Measurements from ENCODE around the gene ARL6IP5. TPM values are rescaled to one million over a fixed set of nuclear protein-coding genes. Genes with fewer than 3 reads are reported as not detected.

The ARL6IP5 gene
- total RNA-seq, 2 donors from 2014 or later = 77.8 to 156 TPM

GRCh38 chr3:69065318-69065964 is 19.3 kb upstream of the ARL6IP5 start:
- intact Hi-C loops (cut with DNase I) = no loop called here
- TF ChIP-seq, protein P1, sequence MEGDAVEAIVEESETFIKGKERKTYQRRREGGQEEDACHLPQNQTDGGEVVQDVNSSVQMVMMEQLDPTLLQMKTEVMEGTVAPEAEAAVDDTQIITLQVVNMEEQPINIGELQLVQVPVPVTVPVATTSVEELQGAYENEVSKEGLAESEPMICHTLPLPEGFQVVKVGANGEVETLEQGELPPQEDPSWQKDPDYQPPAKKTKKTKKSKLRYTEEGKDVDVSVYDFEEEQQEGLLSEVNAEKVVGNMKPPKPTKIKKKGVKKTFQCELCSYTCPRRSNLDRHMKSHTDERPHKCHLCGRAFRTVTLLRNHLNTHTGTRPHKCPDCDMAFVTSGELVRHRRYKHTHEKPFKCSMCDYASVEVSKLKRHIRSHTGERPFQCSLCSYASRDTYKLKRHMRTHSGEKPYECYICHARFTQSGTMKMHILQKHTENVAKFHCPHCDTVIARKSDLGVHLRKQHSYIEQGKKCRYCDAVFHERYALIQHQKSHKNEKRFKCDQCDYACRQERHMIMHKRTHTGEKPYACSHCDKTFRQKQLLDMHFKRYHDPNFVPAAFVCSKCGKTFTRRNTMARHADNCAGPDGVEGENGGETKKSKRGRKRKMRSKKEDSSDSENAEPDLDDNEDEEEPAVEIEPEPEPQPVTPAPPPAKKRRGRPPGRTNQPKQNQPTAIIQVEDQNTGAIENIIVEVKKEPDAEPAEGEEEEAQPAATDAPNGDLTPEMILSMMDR (IDR thresholded peaks at IDR 0.05) = no peak
- Histone ChIP-seq H3K9me3 (no peaks in the 10 kb centered on the region), H3K4me1 (no peaks in the 10 kb centered on the region), H3K4me3 (no peak overlapping the region), H3K9ac (ENCODE audit: low read depth in 2 of 2, low read length in 2 of 2) (no peak overlapping the region), H3K27me3 (no peaks in the 10 kb centered on the region), H3K36me3 (no peaks in the 10 kb centered on the region), H3K27ac (no peak overlapping the region)
- no peak for DNase-seq

GRCh38 chr3:69066121-69066520 is 18.6 kb upstream of the ARL6IP5 start:
- TF ChIP-seq, protein P1 (IDR thresholded peaks at IDR 0.05) = no peak
- DNase-seq = no peak
- H3K27me3 ChIP-seq = no peaks in the 10 kb centered on the region
- intact Hi-C loops (cut with DNase I) = no loop called here
- H3K9ac ChIP-seq (ENCODE audit: low read depth in 2 of 2, low read length in 2 of 2) = no peak overlapping the region
- no peak overlapping the region for H3K27ac ChIP-seq
- no peak overlapping the region for H3K4me3 ChIP-seq
- H3K4me1 ChIP-seq = no peaks in the 10 kb centered on the region
- no peaks in the 10 kb centered on the region for H3K9me3 ChIP-seq
- no peaks in the 10 kb centered on the region for H3K36me3 ChIP-seq

GRCh38 chr3:69072928-69073327 is 11.8 kb upstream of the ARL6IP5 start:
- H3K9me3 ChIP-seq = no peaks in the 10 kb centered on the region
- no peak overlapping the region for H3K9ac ChIP-seq (ENCODE audit: low read depth in 2 of 2, low read length in 2 of 2)
- H3K4me3 ChIP-seq = no peak overlapping the region
- H3K27ac ChIP-seq = no peak overlapping the region
- no peaks in the 10 kb centered on the region for H3K4me1 ChIP-seq
- H3K27me3 ChIP-seq = no peaks in the 10 kb centered on the region
- H3K36me3 ChIP-seq = no peaks in the 10 kb centered on the region
- DNase-seq = no peak
- TF ChIP-seq, protein P1 (IDR thresholded peaks at IDR 0.05) = no peak
- intact Hi-C loops (cut with DNase I) = no loop called here

- Histone ChIP-seq H3K36me3 (no peaks in the 10 kb centered on the region), H3K9me3 (no peaks in the 10 kb centered on the region), H3K4me3 (peak overlapping the region; percentile 83), H3K4me1 (peaks cover 18% of the 10 kb centered on the region), H3K27ac (peak overlapping the region; percentile 68), H3K27me3 (no peaks in the 10 kb centered on the region), H3K9ac (ENCODE audit: low read depth in 2 of 2, low read length in 2 of 2) (peak overlapping the region; percentile 65 to 66)
- TF ChIP-seq, protein P1 (IDR thresholded peaks at IDR 0.05) = no peak
- DNase-seq = no peak
- intact Hi-C loops (cut with DNase I) = no loop called here
These were observed 5.2 kb upstream of the ARL6IP5 start for GRCh38 chr3:69079269-69080159.

GRCh38 chr3:69080233-69080920 is 4.4 kb upstream of the ARL6IP5 start, which contains the start of gene UBA3:
Gene UBA3, minus strand, starts transcription at chr3:69080365. Its CDS starts 12 bp downstream, at chr3:69080353.
- Histone ChIP-seq H3K9ac (ENCODE audit: low read depth in 2 of 2, low read length in 2 of 2) (peak within 1 kb of the TSS; percentile 65 to 66), H3K27me3 (no peaks in the 10 kb centered on the region), H3K4me1 (peaks cover 18% of the 10 kb centered on the region), H3K36me3 (no peaks in the 10 kb centered on the region), H3K9me3 (no peaks in the 10 kb centered on the region), H3K4me3 (peak within 1 kb of the TSS; percentile 83), H3K27ac (peak within 1 kb of the TSS; percentile 68)
- TF ChIP-seq, protein P1 (IDR thresholded peaks at IDR 0.05) = no peak
- intact Hi-C loops (cut with DNase I) = no loop called here
- peak; percentile 96 for DNase-seq
